ENCODE measurements around the gene GUCY1A1. TPM values are rescaled to one million over a fixed set of nuclear protein-coding genes. Genes with fewer than 3 reads are reported as not detected.

Gene GUCY1A1
- polyA plus RNA-seq, 1 donor from 2014 or later: 13.6 TPM

DNA sequence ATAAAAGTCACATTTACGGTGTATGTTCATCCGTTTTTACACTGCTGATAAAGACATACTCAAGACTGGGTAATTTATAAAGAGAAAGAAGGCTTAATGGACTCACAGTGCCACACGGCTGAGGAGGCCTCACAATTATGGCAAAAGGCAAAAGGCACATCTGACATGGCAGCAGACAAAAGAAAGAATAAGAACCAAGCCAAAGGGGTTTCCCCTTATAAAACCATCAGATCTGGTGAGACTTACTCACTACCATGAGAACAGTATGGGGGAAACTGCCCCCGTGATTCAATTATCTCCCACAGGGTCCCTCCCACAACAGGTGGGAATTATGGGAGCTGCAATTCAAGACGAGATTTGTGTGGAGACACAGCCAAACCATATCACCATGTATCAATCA is 84.9 kb downstream of the GUCY1A1 start:
- Histone ChIP-seq H3K4me2 (ENCODE audit: low read length) (no peak overlapping the region), H3K27ac (ENCODE audit: low read length) (no peak overlapping the region), H3K4me3 (ENCODE audit: low read length) (no peak overlapping the region), H3K9me3 (ENCODE audit: low read length) (no peaks in the 10 kb centered on the region), H3K36me3 (ENCODE audit: insufficient read depth, low read length) (no peaks in the 10 kb centered on the region), H3K9me2 (ENCODE audit: insufficient read depth, low read length) (no peaks in the 10 kb centered on the region), H2AFZ (ENCODE audit: low read depth, low read length) (no peak overlapping the region), H3K9ac (ENCODE audit: low read length) (no peak overlapping the region), H4K20me1 (ENCODE audit: insufficient read depth) (no peaks in the 10 kb centered on the region), H3F3A (ENCODE audit: insufficient read depth, low read length, poor library complexity, severe bottlenecking) (no peaks in the 10 kb centered on the region), H3K79me2 (replicated peaks; ENCODE audit: insufficient read depth, low read length) (no peaks in the 10 kb centered on the region), H3K27me3 (ENCODE audit: insufficient read depth, low read depth, low read length) (no peaks in the 10 kb centered on the region)
- TF ChIP-seq RAD21 (conservative IDR thresholded peaks at IDR 0.05): no peak

DNA sequence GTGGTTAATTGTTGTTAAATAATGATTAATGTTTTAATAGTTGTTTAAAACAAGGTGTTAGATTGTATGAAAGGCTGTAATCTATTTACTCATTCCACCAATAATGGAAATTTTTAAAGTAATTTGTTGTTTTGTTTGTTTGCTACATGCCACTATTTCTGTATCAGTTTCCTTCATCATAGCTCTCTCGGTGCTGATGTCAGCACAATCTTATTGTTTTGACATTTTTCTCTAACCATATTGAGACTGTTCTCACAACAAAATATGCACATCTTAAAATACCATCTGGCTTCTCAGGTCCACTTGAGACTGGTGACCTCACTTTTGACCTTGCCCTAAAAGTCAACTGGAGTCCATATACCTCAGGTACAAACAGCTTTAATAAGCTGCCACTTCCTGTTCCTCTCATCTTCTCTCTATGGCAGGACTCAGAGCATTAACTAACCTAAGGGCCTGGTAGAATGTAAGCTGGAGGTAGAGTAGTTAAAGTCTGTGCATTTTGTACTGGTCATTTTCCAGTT is 91.2 kb downstream of the GUCY1A1 start:
- Histone ChIP-seq H3K4me2 (ENCODE audit: low read length) (no peak overlapping the region), H3F3A (ENCODE audit: insufficient read depth, low read length, poor library complexity, severe bottlenecking) (no peaks in the 10 kb centered on the region), H2AFZ (ENCODE audit: low read depth, low read length) (no peak overlapping the region), H3K27me3 (ENCODE audit: insufficient read depth, low read depth, low read length) (peaks cover 14% of the 10 kb centered on the region), H3K36me3 (ENCODE audit: insufficient read depth, low read length) (no peaks in the 10 kb centered on the region), H3K4me3 (ENCODE audit: low read length) (no peak overlapping the region), H3K79me2 (replicated peaks; ENCODE audit: insufficient read depth, low read length) (no peaks in the 10 kb centered on the region), H3K27ac (ENCODE audit: low read length) (no peak overlapping the region), H3K9me3 (ENCODE audit: low read length) (no peaks in the 10 kb centered on the region), H4K20me1 (ENCODE audit: insufficient read depth) (no peaks in the 10 kb centered on the region), H3K9ac (ENCODE audit: low read length) (no peak overlapping the region), H3K9me2 (ENCODE audit: insufficient read depth, low read length) (no peaks in the 10 kb centered on the region)
- TF ChIP-seq MXI1 (conservative IDR thresholded peaks at IDR 0.05; ENCODE audit: poor library complexity, severe bottlenecking): no peak
- no peak for TF ChIP-seq EP300 (conservative IDR thresholded peaks at IDR 0.05; ENCODE audit: poor library complexity, severe bottlenecking)
- no peak for TF ChIP-seq RAD21 (conservative IDR thresholded peaks at IDR 0.05)
- TF ChIP-seq EZH2 (IDR thresholded peaks at IDR 0.05; ENCODE audit: borderline replicate concordance, insufficient read depth, low read length, poor library complexity, severe bottlenecking): no peak
- TF ChIP-seq POLR2AphosphoS5 (IDR thresholded peaks at IDR 0.05): no peak
- TF ChIP-seq, protein P1, sequence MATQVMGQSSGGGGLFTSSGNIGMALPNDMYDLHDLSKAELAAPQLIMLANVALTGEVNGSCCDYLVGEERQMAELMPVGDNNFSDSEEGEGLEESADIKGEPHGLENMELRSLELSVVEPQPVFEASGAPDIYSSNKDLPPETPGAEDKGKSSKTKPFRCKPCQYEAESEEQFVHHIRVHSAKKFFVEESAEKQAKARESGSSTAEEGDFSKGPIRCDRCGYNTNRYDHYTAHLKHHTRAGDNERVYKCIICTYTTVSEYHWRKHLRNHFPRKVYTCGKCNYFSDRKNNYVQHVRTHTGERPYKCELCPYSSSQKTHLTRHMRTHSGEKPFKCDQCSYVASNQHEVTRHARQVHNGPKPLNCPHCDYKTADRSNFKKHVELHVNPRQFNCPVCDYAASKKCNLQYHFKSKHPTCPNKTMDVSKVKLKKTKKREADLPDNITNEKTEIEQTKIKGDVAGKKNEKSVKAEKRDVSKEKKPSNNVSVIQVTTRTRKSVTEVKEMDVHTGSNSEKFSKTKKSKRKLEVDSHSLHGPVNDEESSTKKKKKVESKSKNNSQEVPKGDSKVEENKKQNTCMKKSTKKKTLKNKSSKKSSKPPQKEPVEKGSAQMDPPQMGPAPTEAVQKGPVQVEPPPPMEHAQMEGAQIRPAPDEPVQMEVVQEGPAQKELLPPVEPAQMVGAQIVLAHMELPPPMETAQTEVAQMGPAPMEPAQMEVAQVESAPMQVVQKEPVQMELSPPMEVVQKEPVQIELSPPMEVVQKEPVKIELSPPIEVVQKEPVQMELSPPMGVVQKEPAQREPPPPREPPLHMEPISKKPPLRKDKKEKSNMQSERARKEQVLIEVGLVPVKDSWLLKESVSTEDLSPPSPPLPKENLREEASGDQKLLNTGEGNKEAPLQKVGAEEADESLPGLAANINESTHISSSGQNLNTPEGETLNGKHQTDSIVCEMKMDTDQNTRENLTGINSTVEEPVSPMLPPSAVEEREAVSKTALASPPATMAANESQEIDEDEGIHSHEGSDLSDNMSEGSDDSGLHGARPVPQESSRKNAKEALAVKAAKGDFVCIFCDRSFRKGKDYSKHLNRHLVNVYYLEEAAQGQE (IDR thresholded peaks at IDR 0.05; ENCODE audit: borderline replicate concordance): no peak
- no peak for TF ChIP-seq SMC3 (conservative IDR thresholded peaks at IDR 0.05; ENCODE audit: poor library complexity)
- TF ChIP-seq TAF1 (IDR thresholded peaks at IDR 0.05; ENCODE audit: low read depth): no peak
- TF ChIP-seq, protein P2, sequence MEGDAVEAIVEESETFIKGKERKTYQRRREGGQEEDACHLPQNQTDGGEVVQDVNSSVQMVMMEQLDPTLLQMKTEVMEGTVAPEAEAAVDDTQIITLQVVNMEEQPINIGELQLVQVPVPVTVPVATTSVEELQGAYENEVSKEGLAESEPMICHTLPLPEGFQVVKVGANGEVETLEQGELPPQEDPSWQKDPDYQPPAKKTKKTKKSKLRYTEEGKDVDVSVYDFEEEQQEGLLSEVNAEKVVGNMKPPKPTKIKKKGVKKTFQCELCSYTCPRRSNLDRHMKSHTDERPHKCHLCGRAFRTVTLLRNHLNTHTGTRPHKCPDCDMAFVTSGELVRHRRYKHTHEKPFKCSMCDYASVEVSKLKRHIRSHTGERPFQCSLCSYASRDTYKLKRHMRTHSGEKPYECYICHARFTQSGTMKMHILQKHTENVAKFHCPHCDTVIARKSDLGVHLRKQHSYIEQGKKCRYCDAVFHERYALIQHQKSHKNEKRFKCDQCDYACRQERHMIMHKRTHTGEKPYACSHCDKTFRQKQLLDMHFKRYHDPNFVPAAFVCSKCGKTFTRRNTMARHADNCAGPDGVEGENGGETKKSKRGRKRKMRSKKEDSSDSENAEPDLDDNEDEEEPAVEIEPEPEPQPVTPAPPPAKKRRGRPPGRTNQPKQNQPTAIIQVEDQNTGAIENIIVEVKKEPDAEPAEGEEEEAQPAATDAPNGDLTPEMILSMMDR (IDR thresholded peaks at IDR 0.05; ENCODE audit: poor library complexity, severe bottlenecking): no peak

Measured in neural cell (in vitro differentiated cells).